Measurements from ENCODE around the gene IKZF3. TPM values are rescaled to one million over a fixed set of nuclear protein-coding genes. Genes with fewer than 3 reads are reported as not detected.

The IKZF3 gene
- total and polyA plus RNA-seq, 10 of the 15 experiments (the other 5 are each of a cell fraction or from before 2014, with no cell fraction given): 5.5 to 98.2 (median 47.6) TPM

- TF ChIP-seq ATF2 (IDR thresholded peaks at IDR 0.05; ENCODE audit: low read length) (no peak), NR2F1 (conservative IDR thresholded peaks at IDR 0.05) (peak; percentile 93), DPF2 (IDR thresholded peaks at IDR 0.05) (peak; percentile 72), TBL1XR1 (IDR thresholded peaks at IDR 0.05; ENCODE audit: low read depth, low read length) (peak; percentile 79; the same call in 1 of the 2 replicates), SMARCA5 (IDR thresholded peaks at IDR 0.05) (peak; percentile 73; the same call in 1 of the 2 replicates), TCF12 (IDR thresholded peaks at IDR 0.05; ENCODE audit: low read depth, low read length) (peak; percentile 99), BACH1 (IDR thresholded peaks at IDR 0.05; ENCODE audit: borderline replicate concordance) (peak; percentile 82), CHD4 (IDR thresholded peaks at IDR 0.05) (no peak), MEF2A (IDR thresholded peaks at IDR 0.05; ENCODE audit: insufficient read depth, low read depth, low read length) (peak; percentile 52), CTCF (IDR thresholded peaks at IDR 0.05 in 2 of 3, conservative IDR thresholded peaks at IDR 0.05 in 1 of 3; ENCODE audit: control insufficient read depth in 2 of 3, extremely low read depth in 1 of 3, insufficient read depth in 1 of 3, low read depth in 3 of 3, low read length in 3 of 3) (peak; percentile 53 to 85 (median 59); a peak in 5 of 6 replicates), SREBF2 (IDR thresholded peaks at IDR 0.05; ENCODE audit: low read length) (no peak), SMC3 (IDR thresholded peaks at IDR 0.05; ENCODE audit: borderline replicate concordance, low read length) (peak; percentile 56; the same call in 1 of the 2 replicates), POLR2AphosphoS5 (IDR thresholded peaks at IDR 0.05; ENCODE audit: low read length) (peak; percentile 91), ZNF274 (IDR thresholded peaks at IDR 0.05; ENCODE audit: insufficient read depth, insufficient read length) (no peak), MYC (IDR thresholded peaks at IDR 0.05; ENCODE audit: insufficient read depth, insufficient read length, insufficient replicate concordance, low read length, severe bottlenecking) (peak; percentile 74), RB1 (IDR thresholded peaks at IDR 0.05; ENCODE audit: borderline replicate concordance) (peak; percentile 91), ZNF24 (IDR thresholded peaks at IDR 0.05) (0 out of 2 replicates have a peak, but pooled peaks have one; percentile 8), EZH2 (IDR thresholded peaks at IDR 0.05; ENCODE audit: borderline replicate concordance, control insufficient read depth, low read depth, low read length) (no peak), NFIC (IDR thresholded peaks at IDR 0.05; ENCODE audit: low read depth, low read length) (peak; percentile 26), BCL3 (IDR thresholded peaks at IDR 0.05; ENCODE audit: borderline replicate concordance, insufficient read depth, low read depth, low read length, poor library complexity, severe bottlenecking) (peak; percentile 89)
Measured at GRCh38 chr17:39863918-39864746, at the start of gene IKZF3 (continued).
